GM12878 (cell line): Measurements from ENCODE around the gene TARBP2. TPM values are rescaled to one million over a fixed set of nuclear protein-coding genes. Genes with fewer than 3 reads are reported as not detected.

Experiments used
- ATAC-seq: fragments of 200-7000 bp; cut with Tn5 transposase; 3 replicates; pipeline ENCODE4 v1.9.1; 2020; ENCODE audit warnings: mild to moderate bottlenecking, moderate library complexity
- Bru-seq: library from RNA; stranded (reverse); fragments of 400-500 nt; gene quantifications from one replicate; lab custom pipeline; 2021; lab: Mats Ljungman, UMichigan
- BruChase-seq, 2 experiments: library from RNA; stranded (reverse); fragments of 400-500 nt; gene quantifications; one replicate each; lab custom pipeline; 2021; lab: Mats Ljungman, UMichigan
- BruUV-seq: library from RNA; stranded (reverse); fragments of 400-500 nt; replicated peaks from 2 replicates; lab custom pipeline; 2021; lab: Mats Ljungman, UMichigan
- CTCF ChIA-PET: fragments of 300-600 bp; sonication (Branson Sonifier 250); formaldehyde crosslinking; extraction: SDS; loops from one replicate; lab custom pipeline; 2021; ENCODE audit warnings: inconsistent platforms; lab: Yijun Ruan, JAX
- POLR2A ChIA-PET: fragments of 350-600 bp; formaldehyde crosslinking; extraction: SDS; loops from one replicate; lab custom pipeline; 2021; ENCODE audit warnings: inconsistent platforms; lab: Charles Lee
- RAD21 ChIA-PET: fragments of 300-600 bp; sonication (Branson Sonifier 250); formaldehyde crosslinking; loops from one replicate; lab custom pipeline; 2023; ENCODE audit warnings: antibody characterized with exemption; ENCODE audit not compliant: unreplicated experiment; lab: Charles Lee
- SMC1A ChIA-PET: fragments of 300-600 bp; sonication (Branson Sonifier 250); formaldehyde crosslinking; loops from one replicate; lab custom pipeline; 2023; ENCODE audit not compliant: unreplicated experiment, uncharacterized antibody; lab: Charles Lee
- DNase-seq: peaks from one replicate; pipeline ENCODE4 v3.0.0-alpha.2; 2011; ENCODE audit warnings: low read depth, low spot score
- FAIRE-seq: peaks from 3 replicates; lab custom pipeline; 2011; peaks lifted over from hg19 to GRCh38; lab: Jason Lieb, UNC
- H2AFZ ChIP-seq: 2 replicates; pipeline ENCODE4 v1.6.0; 2011; ENCODE audit warnings: low read depth, low read length, control low read depth; ENCODE audit not compliant: control insufficient read depth
- H3K27ac ChIP-seq: 2 replicates; pipeline ENCODE4 v1.5.1; 2011; ENCODE audit warnings: control low read depth; ENCODE audit not compliant: control insufficient read depth, insufficient read depth
- H3K27me3 ChIP-seq, 2 experiments: replicated peaks in 1 of 2; 2 replicates each; pipeline versions ENCODE4 v1.6.0 to v1.6.1; 2011; ENCODE audit warnings: low read length in 1 of 2; ENCODE audit not compliant: control insufficient read depth in 2 of 2, insufficient read depth in 2 of 2
- H3K36me3 ChIP-seq, 2 experiments: 2 replicates each; pipeline ENCODE4 v1.5.1; 2011; ENCODE audit warnings: low read length in 1 of 2; ENCODE audit not compliant: control insufficient read depth in 2 of 2, insufficient read depth in 2 of 2
- H3K4me1 ChIP-seq: 2 replicates; pipeline ENCODE4 v1.6.1; 2011; ENCODE audit warnings: mild to moderate bottlenecking, low read length, moderate library complexity, mixed read lengths; ENCODE audit not compliant: control insufficient read depth, insufficient read depth
- H3K4me2 ChIP-seq: 2 replicates; pipeline ENCODE4 v1.6.0; 2011; ENCODE audit warnings: control low read depth; ENCODE audit not compliant: control insufficient read depth, insufficient read depth
- H3K4me3 ChIP-seq: fragments of 200-600 bp; sonication (generic); 2 replicates; pipeline ENCODE4 v1.5.1; 2016
- H3K79me2 ChIP-seq: 2 replicates; pipeline ENCODE4 v1.6.0; 2011; ENCODE audit warnings: low read length; ENCODE audit not compliant: control insufficient read depth, insufficient read depth
- H3K9ac ChIP-seq: 2 replicates; pipeline ENCODE4 v1.8.0; 2011; ENCODE audit warnings: low read length, control low read depth, mixed read lengths; ENCODE audit not compliant: control insufficient read depth, insufficient read depth
- H3K9me3 ChIP-seq: replicated peaks from 3 replicates; pipeline ENCODE4 v1.5.1; 2011; ENCODE audit warnings: mild to moderate bottlenecking, low read length; ENCODE audit not compliant: control insufficient read depth, insufficient read depth
- H4K20me1 ChIP-seq: 2 replicates; pipeline ENCODE4 v1.6.0; 2011; ENCODE audit not compliant: control insufficient read depth, insufficient read depth
- EP300 ChIP-seq, 2 experiments: fragments of 150-350 bp in 1 of 2; IDR thresholded peaks; 2 replicates each; pipeline ENCODE4 v1.6.1; 2011 to 2012; ENCODE audit warnings: low read depth in 2 of 2, low read length in 2 of 2, borderline replicate concordance in 1 of 2, improper control_type of control experiment in 1 of 2, inconsistent platforms in 1 of 2; ENCODE audit not compliant: control insufficient read depth in 1 of 2
- FOXK2 ChIP-seq: fragments of 450-650 bp; IDR thresholded peaks from 2 replicates; pipeline ENCODE4 v1.6.1; 2017; ENCODE audit warnings: mild to moderate bottlenecking, moderate library complexity
- GATAD2B ChIP-seq: fragments of 450-650 bp; conservative IDR thresholded peaks from 2 replicates; pipeline ENCODE4 v1.6.1; 2017; ENCODE audit warnings: low read depth, mild to moderate bottlenecking, moderate library complexity
- MXI1 ChIP-seq: fragments of 150-350 bp; IDR thresholded peaks from 2 replicates; pipeline ENCODE4 v1.6.1; 2011; ENCODE audit warnings: low read depth, mild to moderate bottlenecking, inconsistent platforms, low read length, improper control_type of control experiment
- NR2C2 ChIP-seq: IDR thresholded peaks from 2 replicates; pipeline ENCODE4 v1.6.1; 2011; ENCODE audit warnings: borderline replicate concordance, low read depth; ENCODE audit not compliant: control insufficient read depth, insufficient read length
- PKNOX1 ChIP-seq: fragments of 450-650 bp; IDR thresholded peaks from 2 replicates; pipeline ENCODE4 v1.6.1; 2016; ENCODE audit warnings: mild to moderate bottlenecking
- POLR2AphosphoS5 ChIP-seq: IDR thresholded peaks from 2 replicates; pipeline ENCODE4 v1.6.1; 2011; ENCODE audit warnings: mild to moderate bottlenecking, low read length, inconsistent platforms
- RCOR1 ChIP-seq: conservative IDR thresholded peaks from 2 replicates; pipeline ENCODE4 v1.6.1; 2012; ENCODE audit warnings: low read depth, low read length, improper control_type of control experiment
- RUNX3 ChIP-seq: IDR thresholded peaks from 2 replicates; pipeline ENCODE4 v1.6.1; 2012; ENCODE audit warnings: low read length, inconsistent platforms
- SP1 ChIP-seq: IDR thresholded peaks from one replicate; pipeline ENCODE4 v1.6.1; 2011; ENCODE audit warnings: low read depth, low read length
- ZBTB11 ChIP-seq: fragments of 450-650 bp; formaldehyde crosslinking; IDR thresholded peaks from 2 replicates; pipeline ENCODE4 v1.5.0; 2022; ENCODE audit warnings: mild to moderate bottlenecking, missing genetic modification characterization
- WGBS: methylation state at CpG from one replicate; pipeline ENCODE4 v1.1.6; 2016; ENCODE audit warnings: low lambda C conversion rate; ENCODE audit not compliant: insufficient replicate concordance, insufficient coverage; ENCODE audit errors: missing lambda C conversion rate; 5-methylcytosine and 5-hydroxymethylcytosine counted together
- in situ Hi-C: fragments of 300-500 bp; cut with MboI; formaldehyde crosslinking; loops from 9 replicates; pipeline ENCODE4 v1.14.3; 2018; ENCODE audit warnings: mixed read lengths
- intact Hi-C: fragments of 100-400 bp; cut with micrococcal nuclease; formaldehyde crosslinking; loops from one replicate; pipeline ENCODE4 v1.14.2; 2022; ENCODE audit not compliant: unreplicated experiment
- long read RNA-seq, 2 experiments: library from polyadenylated mRNA; unstranded; transcript quantifications; one replicate each; pipeline ENCODE4 v2.0.0, GENCODE V29; 2019 to 2020
- polyA minus RNA-seq, 3 experiments: library from RNA; depleted of rRNA, polyadenylated mRNA; stranded (reverse); fragments of >200 nt; gene quantifications; 2 replicates each; pipeline ENCODE4 v1.2.3, GENCODE V29; 2011
- polyA plus RNA-seq, 11 experiments: library from polyadenylated mRNA; depleted of rRNA in 4 of 11; unstranded in 6 of 11; stranded (reverse) in 5 of 11; fragments of >200 nt; fragmentation: Nextera tagmentation in 4 of 11; fragmentation: Illumina TruSeq in 1 of 11; extraction: Ambion mirVana in 4 of 11; extraction: Trizol in 1 of 11; gene quantifications; 1 replicate in 1 of 11; 2 replicates in 10 of 11; pipeline versions ENCODE4 v1.2.1 to v1.2.3, GENCODE V29; 2011 to 2016; ENCODE audit warnings: inconsistent platforms in 2 of 11, missing spikeins in 2 of 11, low read depth in 1 of 11
- total RNA-seq, 4 experiments: library from RNA; depleted of rRNA in 3 of 4; stranded (reverse); fragments of >200 nt in 3 of 4; fragmentation: Illumina TruSeq in 1 of 4; extraction: Trizol in 1 of 4; gene quantifications; 2 replicates each; pipeline versions ENCODE4 v1.2.1 to v1.2.3, GENCODE V29; 2013 to 2021

The TARBP2 gene
- total RNA-seq (2013; cell fraction: nucleolus; rRNA removed) = 36.0 and 51.7 TPM in 2 replicates
- 46.1 and 47.1 TPM in 2 replicates for total RNA-seq (2014; rRNA removed)
- total RNA-seq (2014; rRNA removed; fragmentation: Illumina TruSeq; extraction: Trizol) = 21.4 and 26.1 TPM in 2 replicates
- 42.4 and 43.2 TPM in 2 replicates for total RNA-seq (2021)
- polyA plus RNA-seq (2011; ENCODE audit: low read depth) = 11.6 TPM
- polyA plus RNA-seq (2011; rRNA removed) = 18.3 and 30.4 TPM in 2 replicates
- polyA plus RNA-seq (2011; cell fraction: cytosol; rRNA removed) = 48.7 and 74.4 TPM in 2 replicates
- polyA plus RNA-seq (2011; cell fraction: nucleus; rRNA removed) = 192 and 199 TPM in 2 replicates
- 25.1 and 25.9 TPM in 2 replicates for polyA plus RNA-seq (2012)
- polyA plus RNA-seq (2014; fragmentation: Illumina TruSeq; extraction: Trizol) = 13.6 and 22.1 TPM in 2 replicates
- 1 to 10 TPM; 5.5 to 9.4 TPM for polyA plus RNA-seq (2014; fragmentation: Nextera tagmentation; extraction: Ambion mirVana)
- 44.2 and 54.0 TPM in 2 replicates for polyA plus RNA-seq (2014; rRNA removed)
- polyA plus RNA-seq (2016; fragmentation: Nextera tagmentation; extraction: Ambion mirVana) = 10 to 100 TPM; 58.7 to 60.1 TPM
- polyA minus RNA-seq (2011; rRNA and poly(A)+ RNA removed) = 17.8 and 36.9 TPM in 2 replicates
- 8.8 and 11.2 TPM in 2 replicates for polyA minus RNA-seq (2011; cell fraction: cytosol; rRNA and poly(A)+ RNA removed)
- 35.8 and 54.1 TPM in 2 replicates for polyA minus RNA-seq (2011; cell fraction: nucleus; rRNA and poly(A)+ RNA removed)
- Bru-seq, nascent RNA = percentile 63 among the genes with signal in this experiment
- BruChase-seq, experiment 1, labeled RNA remaining after a 6-hour chase = percentile 71 among the genes with signal in this experiment
- BruChase-seq, experiment 2, labeled RNA remaining after a 2-hour chase = percentile 70 among the genes with signal in this experiment
- long read RNA-seq, experiment 1, transcript TARBP2-202 (9 exons, 1,402 nt) = minor isoform, 5 of 37 reads
- long read RNA-seq, experiment 1, transcript TARBP2-201 (9 exons, 1,867 nt) = major isoform, 18 of 37 reads
- long read RNA-seq, experiment 1, partial matches to known transcripts = 1 of 37 reads
- long read RNA-seq, experiment 1, other reads (novel, unspliced or antisense) = 13 of 37 reads
- long read RNA-seq, experiment 2, transcript TARBP2-201 (9 exons, 1,867 nt) = major isoform, 6 of 21 reads
- long read RNA-seq, experiment 2, partial matches to known transcripts = 5 of 21 reads
- long read RNA-seq, experiment 2, other reads (novel, unspliced or antisense) = 6 of 21 reads

- Histone ChIP-seq H3K79me2 (peaks cover 11% of the 10 kb centered on the region), H3K4me2 (peak within 1 kb of the TSS; percentile 100), H3K9ac (peak within 1 kb of the TSS; percentile 91), H3K27ac (peak within 1 kb of the TSS; percentile 95), H3K36me3 (peaks cover 0 to 6% of the 10 kb centered on the region in 2 experiments; a peak in 2 of 4 replicates), H2AFZ (peak within 1 kb of the TSS; percentile 99), H3K27me3 (no peaks in the 10 kb centered on the region), H3K4me3 (peak within 1 kb of the TSS; percentile 76), H3K4me1 (peaks cover 13% of the 10 kb centered on the region), H4K20me1 (no peaks in the 10 kb centered on the region), H3K9me3 (no peaks in the 10 kb centered on the region)
- peak; percentile 98 for DNase-seq
- peak; percentile 84 for ATAC-seq
- FAIRE-seq = peak; percentile 99
- ChIA-PET CTCF (interaction anchor here (0.5 to 1.8 kb wide), 24 partner anchors 8 to 289 kb away, joined by 3 to 10 read pairs (median 4); partner anchors contain the start of genes AAAS, ATF7 and ATP5MC2), POLR2A (interaction anchor here (0.5 to 2.4 kb wide), 20 partner anchors 9 to 253 kb away, joined by 3 to 18 read pairs (median 4); partner anchors contain the start of genes AAAS, ATF7, CISTR and PRR13), RAD21 (interaction anchor here (0.7 to 2.3 kb wide), 19 partner anchors 8 to 233 kb away, joined by 3 to 13 read pairs (median 5); partner anchors contain the start of genes AAAS, ATF7, ATP5MC2 and ESPL1), SMC1A (interaction anchor here (0.8 to 2.2 kb wide), 11 partner anchors 17 to 288 kb away, joined by 3 to 11 read pairs (median 4); partner anchors contain the start of genes MYG1 and SP1)
- WGBS = under 1% methylated on average over 63 of the region's 74 CpGs
- no TSS peak for BruUV-seq
- intact Hi-C loops (loop anchor here (1.0 to 5.0 kb wide), 2 partner anchors 49 to 121 kb away; partner anchors contain the start of genes PCBP2 and SP1), in situ Hi-C loops (no loop called here)
- TF ChIP-seq EP300 (IDR thresholded peaks at IDR 0.05; ENCODE audit: borderline replicate concordance in 1 of 2, control insufficient read depth in 1 of 2, low read depth in 2 of 2, low read length in 2 of 2) = peak in 1 of 2 experiments; percentile 38; a peak in 1 of 4 replicates
- peak; percentile 75 for TF ChIP-seq PKNOX1
- TF ChIP-seq MXI1 = peak; percentile 61; the same call in 1 of the 2 replicates
- no peak for TF ChIP-seq RCOR1
- peak; percentile 78; the same call in 1 of the 2 replicates for TF ChIP-seq GATAD2B
- peak; percentile 90; the same call in 1 of the 2 replicates for TF ChIP-seq POLR2AphosphoS5
- no peak for TF ChIP-seq NR2C2
- peak; percentile 71 for TF ChIP-seq RUNX3
- no peak for TF ChIP-seq FOXK2
- TF ChIP-seq SP1 = peak; percentile 94
- TF ChIP-seq ZBTB11 (CRISPR knock-in tag) = no peak
These were observed at the start of gene TARBP2 for GRCh38 chr12:53500776-53501614. TSS of gene TARBP2 (plus strand) at chr12:53501283. CDS start at chr12:53501409, 126 bp downstream.
